ENCODE results near the gene FRMD4B. TPM values are rescaled to one million over a fixed set of nuclear protein-coding genes. Genes with fewer than 3 reads are reported as not detected.
"Not testable (repeated sequence)": the region's sequence is repeated elsewhere in the genome, so short reads cannot be mapped to it uniquely, and the experiment has no call there.

Gene FRMD4B
- total and polyA plus RNA-seq, 5 donors: 8.8 to 42.1 (median 29.4) TPM

GRCh38 chr3:69266071-69266470 is 119.8 kb downstream of the FRMD4B start:
- H3K9me3 ChIP-seq (ENCODE audit: control insufficient read depth, low read length); ATAC-seq; H3K4me1 ChIP-seq (ENCODE audit: control insufficient read depth, insufficient read depth, low read length); H3K27ac ChIP-seq (ENCODE audit: low read length); DNase-seq; H3K27me3 ChIP-seq (ENCODE audit: control insufficient read depth, insufficient read depth); H3K4me3 ChIP-seq (ENCODE audit: low read length); intact Hi-C loops (cut with DNase I): not testable (repeated sequence)
- 99% methylated on average over 2 of the region's 2 CpGs for WGBS

DNA sequence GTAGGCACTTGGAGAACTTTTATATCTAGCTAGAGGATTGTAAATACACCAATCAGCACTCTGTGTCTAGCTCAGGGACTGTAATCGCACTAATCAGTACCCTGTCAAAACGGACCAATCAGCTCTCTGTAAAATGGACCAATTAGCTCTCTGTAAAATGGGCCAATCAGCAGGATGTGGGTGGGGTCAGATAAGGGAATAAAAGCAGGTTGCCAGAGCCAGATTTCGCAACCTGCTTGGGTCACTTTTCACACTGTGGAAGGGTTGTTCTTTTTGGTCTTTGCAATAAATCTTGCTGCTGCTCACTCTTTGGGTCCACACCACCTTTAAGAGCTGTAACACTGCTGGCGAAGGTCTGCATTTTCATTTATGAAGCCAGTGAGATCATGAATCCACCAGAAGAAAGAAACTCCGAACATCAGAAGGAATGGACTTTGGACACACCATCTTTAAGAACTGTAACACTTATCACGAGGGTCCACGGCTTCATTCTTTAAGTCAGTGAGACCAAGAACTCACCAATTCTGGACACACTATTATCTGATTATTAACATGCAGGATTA is 125.0 kb downstream of the FRMD4B start:
- H3K4me1 ChIP-seq (ENCODE audit: control insufficient read depth, insufficient read depth, low read length); H3K27ac ChIP-seq (ENCODE audit: low read length); H3K4me3 ChIP-seq (ENCODE audit: low read length); intact Hi-C loops (cut with DNase I); ATAC-seq; DNase-seq; H3K9me3 ChIP-seq (ENCODE audit: control insufficient read depth, low read length); H3K27me3 ChIP-seq (ENCODE audit: control insufficient read depth, insufficient read depth): not testable (repeated sequence)
- WGBS: 97% methylated on average over 7 of the region's 7 CpGs

DNA sequence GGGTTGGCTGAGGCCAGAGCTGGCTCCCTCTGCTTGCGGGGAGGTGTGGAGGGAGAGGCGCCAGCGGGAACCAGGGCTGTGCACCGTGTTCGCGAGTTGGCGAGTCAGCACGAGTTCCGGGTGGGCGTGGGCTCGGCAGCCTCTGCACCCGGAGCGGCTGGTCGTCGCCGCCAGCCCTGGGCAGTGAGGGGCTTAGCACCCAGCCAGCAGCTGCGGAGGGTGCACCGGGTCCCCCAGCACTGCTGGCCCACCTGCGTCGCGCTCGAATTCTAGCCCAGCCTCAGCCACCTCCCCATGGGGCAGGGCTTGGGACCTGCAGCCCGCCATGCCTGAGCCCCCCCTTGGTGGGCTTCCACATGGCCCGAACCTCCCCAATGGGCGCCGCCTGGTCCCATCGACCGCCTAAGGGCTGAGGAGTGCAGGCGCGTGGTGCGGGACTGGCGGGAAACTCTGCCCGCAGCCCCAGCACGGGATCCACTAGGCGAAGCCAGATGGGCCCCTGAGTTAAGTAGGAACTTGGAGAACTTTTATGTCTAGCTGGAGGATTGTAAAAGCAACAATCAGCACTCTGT is 125.6 kb downstream of the FRMD4B start:
- Histone ChIP-seq H3K27me3 (ENCODE audit: control insufficient read depth, insufficient read depth) (no peaks in the 10 kb centered on the region), H3K4me1 (ENCODE audit: control insufficient read depth, insufficient read depth, low read length) (peaks cover 2% of the 10 kb centered on the region), H3K9me3 (ENCODE audit: control insufficient read depth, low read length) (no peaks in the 10 kb centered on the region), H3K27ac (ENCODE audit: low read length) (no peak overlapping the region), H3K4me3 (ENCODE audit: low read length) (no peak overlapping the region)
- 94% methylated on average over 35 of the region's 35 CpGs for WGBS
- ATAC-seq (no peak), DNase-seq (peak in 1 of 3 donors; percentile 59)
- intact Hi-C loops (cut with DNase I): no loop called here

DNA sequence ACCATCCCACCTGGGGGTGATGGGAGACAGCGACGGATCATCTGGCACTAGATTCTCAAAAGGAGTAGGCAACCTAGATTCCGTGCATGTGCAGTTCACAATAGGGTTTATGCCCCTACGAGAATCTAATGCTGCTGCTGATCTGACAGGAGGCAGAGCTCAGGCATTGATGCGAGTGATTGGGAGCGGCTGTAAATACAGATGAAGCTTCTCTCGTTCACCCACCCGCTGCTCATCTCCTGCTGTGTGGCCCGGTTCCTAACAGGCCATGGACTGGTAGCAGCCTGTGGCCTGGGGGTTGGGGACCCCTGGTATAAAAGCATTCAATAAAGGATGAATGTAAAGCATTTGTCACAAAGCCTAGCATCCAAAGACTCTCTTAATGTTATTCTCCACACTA is 126.8 kb downstream of the FRMD4B start:
- Histone ChIP-seq H3K9me3 (ENCODE audit: control insufficient read depth, low read length) (no peaks in the 10 kb centered on the region), H3K4me3 (ENCODE audit: low read length) (no peak overlapping the region), H3K27ac (ENCODE audit: low read length) (no peak overlapping the region), H3K27me3 (ENCODE audit: control insufficient read depth, insufficient read depth) (no peaks in the 10 kb centered on the region), H3K4me1 (ENCODE audit: control insufficient read depth, insufficient read depth, low read length) (peaks cover 2% of the 10 kb centered on the region)
- 96% methylated on average over 9 of the region's 9 CpGs for WGBS
- ATAC-seq: no peak
- DNase-seq: no peak
- intact Hi-C loops (cut with DNase I): no loop called here

GRCh38 chr3:69255928-69256327 is 130.0 kb downstream of the FRMD4B start:
- Histone ChIP-seq H3K4me3 (ENCODE audit: low read length) (no peak overlapping the region), H3K4me1 (ENCODE audit: control insufficient read depth, insufficient read depth, low read length) (peaks cover 2% of the 10 kb centered on the region), H3K9me3 (ENCODE audit: control insufficient read depth, low read length) (no peaks in the 10 kb centered on the region), H3K27me3 (ENCODE audit: control insufficient read depth, insufficient read depth) (no peaks in the 10 kb centered on the region), H3K27ac (ENCODE audit: low read length) (no peak overlapping the region)
- whole genome bisulfite sequencing: 43% methylated on average over 3 of the region's 3 CpGs
- intact Hi-C loops (cut with DNase I): no loop called here
- DNase-seq (no peak), ATAC-seq (peak; percentile 20 to 50)

- Histone ChIP-seq H3K9me3 (ENCODE audit: control insufficient read depth, low read length) (no peaks in the 10 kb centered on the region), H3K4me1 (ENCODE audit: control insufficient read depth, insufficient read depth, low read length) (peaks cover 4% of the 10 kb centered on the region), H3K27me3 (ENCODE audit: control insufficient read depth, insufficient read depth) (no peaks in the 10 kb centered on the region), H3K4me3 (ENCODE audit: low read length) (no peak overlapping the region), H3K27ac (ENCODE audit: low read length) (no peak overlapping the region)
- WGBS: 90% methylated on average over 4 of the region's 4 CpGs
- intact Hi-C loops (cut with DNase I): no loop called here
- no peak for ATAC-seq
- no peak for DNase-seq
Measured at GRCh38 chr3:69254351-69254750, 131.5 kb downstream of the FRMD4B start.

- WGBS: 94% methylated on average over 4 of the region's 4 CpGs
- Histone ChIP-seq H3K27me3 (ENCODE audit: control insufficient read depth, insufficient read depth) (no peaks in the 10 kb centered on the region), H3K27ac (ENCODE audit: low read length) (no peak overlapping the region), H3K9me3 (ENCODE audit: control insufficient read depth, low read length) (no peaks in the 10 kb centered on the region), H3K4me1 (ENCODE audit: control insufficient read depth, insufficient read depth, low read length) (peaks cover 4% of the 10 kb centered on the region), H3K4me3 (ENCODE audit: low read length) (no peak overlapping the region)
- ATAC-seq: no peak
- intact Hi-C loops (cut with DNase I): no loop called here
- no peak for DNase-seq
Measured at GRCh38 chr3:69252631-69253030, 133.3 kb downstream of the FRMD4B start.

GRCh38 chr3:69252141-69252540 is 133.7 kb downstream of the FRMD4B start:
- no peak overlapping the region for H3K4me3 ChIP-seq (ENCODE audit: low read length)
- ATAC-seq (no peak), DNase-seq (no peak)
- intact Hi-C loops (cut with DNase I): no loop called here
- WGBS: 86% methylated on average over 4 of the region's 4 CpGs
- H3K27ac ChIP-seq (ENCODE audit: low read length): no peak overlapping the region
- no peaks in the 10 kb centered on the region for H3K27me3 ChIP-seq (ENCODE audit: control insufficient read depth, insufficient read depth)
- peaks cover 4% of the 10 kb centered on the region for H3K4me1 ChIP-seq (ENCODE audit: control insufficient read depth, insufficient read depth, low read length)
- no peaks in the 10 kb centered on the region for H3K9me3 ChIP-seq (ENCODE audit: control insufficient read depth, low read length)

DNA sequence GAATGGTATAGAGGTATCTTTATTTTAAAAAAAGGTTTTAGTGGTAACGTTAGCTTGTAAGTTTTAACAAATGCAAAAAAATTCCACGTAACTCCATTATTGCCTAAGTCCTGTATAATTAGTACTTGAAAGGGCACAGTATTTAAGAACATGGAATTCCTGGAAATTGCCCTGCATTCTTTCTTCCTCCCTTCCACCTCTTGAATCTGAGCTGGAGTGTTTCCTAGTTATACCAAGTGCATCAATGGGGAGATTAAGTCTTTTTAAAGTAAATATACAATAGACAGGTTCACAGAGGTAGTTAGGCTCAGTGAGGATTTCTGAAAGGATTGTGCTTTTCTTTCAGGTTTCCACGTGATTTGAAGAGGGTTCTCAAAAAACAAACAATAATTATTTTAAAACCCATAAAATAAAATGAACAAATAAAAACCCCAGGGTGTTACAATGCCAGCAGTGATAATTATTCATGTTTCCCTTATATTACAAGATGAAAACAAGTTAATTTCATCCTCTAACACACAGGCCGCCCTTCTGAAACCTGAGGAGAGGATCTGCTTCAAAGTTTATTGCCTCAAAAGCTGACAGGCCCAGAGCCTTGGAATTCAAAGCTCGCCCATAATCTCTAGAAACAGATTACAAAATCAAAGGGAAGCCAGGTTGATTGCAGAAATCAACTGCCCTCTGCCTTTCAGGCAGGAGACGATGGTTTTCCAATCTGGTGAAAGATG is 134.6 kb downstream of the FRMD4B start:
- ATAC-seq (no peak), DNase-seq (no peak)
- 93% methylated on average over 6 of the region's 6 CpGs for WGBS
- Histone ChIP-seq H3K4me1 (ENCODE audit: control insufficient read depth, insufficient read depth, low read length) (peaks cover 2% of the 10 kb centered on the region), H3K27ac (ENCODE audit: low read length) (no peak overlapping the region), H3K4me3 (ENCODE audit: low read length) (no peak overlapping the region), H3K9me3 (ENCODE audit: control insufficient read depth, low read length) (no peaks in the 10 kb centered on the region), H3K27me3 (ENCODE audit: control insufficient read depth, insufficient read depth) (no peaks in the 10 kb centered on the region)
- intact Hi-C loops (cut with DNase I): no loop called here

GRCh38 chr3:69250014-69250413 is 135.9 kb downstream of the FRMD4B start:
- H3K27me3 ChIP-seq (ENCODE audit: control insufficient read depth, insufficient read depth): no peaks in the 10 kb centered on the region
- ATAC-seq (peak; percentile 53 to 59), DNase-seq (peak in 1 of 3 donors; percentile 48)
- no peak overlapping the region for H3K27ac ChIP-seq (ENCODE audit: low read length)
- no peaks in the 10 kb centered on the region for H3K9me3 ChIP-seq (ENCODE audit: control insufficient read depth, low read length)
- peaks cover 2% of the 10 kb centered on the region for H3K4me1 ChIP-seq (ENCODE audit: control insufficient read depth, insufficient read depth, low read length)
- WGBS: 61% methylated on average over 8 of the region's 8 CpGs
- peak overlapping the region; percentile 32 for H3K4me3 ChIP-seq (ENCODE audit: low read length)
- intact Hi-C loops (cut with DNase I): no loop called here

- ATAC-seq (no peak), DNase-seq (no peak)
- Histone ChIP-seq H3K27ac (ENCODE audit: low read length) (no peak overlapping the region), H3K4me3 (ENCODE audit: low read length) (no peak overlapping the region), H3K9me3 (ENCODE audit: control insufficient read depth, low read length) (no peaks in the 10 kb centered on the region), H3K27me3 (ENCODE audit: control insufficient read depth, insufficient read depth) (no peaks in the 10 kb centered on the region), H3K4me1 (ENCODE audit: control insufficient read depth, insufficient read depth, low read length) (peaks cover 2% of the 10 kb centered on the region)
- 89% methylated on average over 2 of the region's 2 CpGs for WGBS
- intact Hi-C loops (cut with DNase I): no loop called here
Measured at GRCh38 chr3:69249001-69249400, 136.9 kb downstream of the FRMD4B start.
